ENCODE data around the gene STX19. TPM values are rescaled to one million over a fixed set of nuclear protein-coding genes. Genes with fewer than 3 reads are reported as not detected.

STX19 gene
- total and polyA plus RNA-seq, 2 of the 13 experiments (the other 11 are each of a cell fraction or from before 2014, with no cell fraction given), result not detected

DNA sequence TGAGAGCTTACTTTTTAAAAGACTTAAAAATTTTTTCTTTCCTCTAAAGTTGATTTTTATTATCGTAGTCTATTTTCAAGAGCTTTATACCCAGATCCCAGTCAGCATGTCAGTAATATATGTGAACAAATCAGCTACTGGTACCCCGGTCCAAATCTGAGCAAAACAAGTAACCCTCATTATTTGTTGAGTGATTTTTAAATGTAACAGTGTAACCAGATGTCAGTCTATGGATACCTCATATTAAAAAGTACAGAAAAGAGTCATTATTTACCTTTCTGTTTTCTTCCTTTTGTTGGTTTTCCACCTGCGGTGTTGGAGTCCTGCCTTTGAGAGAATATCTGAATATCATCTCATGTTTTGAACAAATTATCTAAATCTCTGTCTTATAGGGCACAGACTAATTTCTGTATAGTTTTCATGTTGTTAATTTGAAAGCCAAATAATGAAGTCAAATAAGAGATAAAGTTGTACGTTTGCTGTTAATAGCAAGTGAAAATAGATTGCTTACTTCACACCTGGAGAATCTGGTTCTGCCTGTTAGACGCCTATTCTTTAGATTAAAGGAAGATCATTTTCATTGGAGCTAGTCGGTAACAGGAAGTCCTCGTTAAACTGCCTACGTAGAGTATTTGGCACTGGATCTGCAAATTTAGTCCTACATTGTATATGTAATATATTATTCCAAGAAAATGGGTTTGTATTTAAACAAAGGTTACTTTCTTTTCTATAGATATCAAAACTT, at the start of gene STX19 (continued):
- TF ChIP-seq, protein P1, sequence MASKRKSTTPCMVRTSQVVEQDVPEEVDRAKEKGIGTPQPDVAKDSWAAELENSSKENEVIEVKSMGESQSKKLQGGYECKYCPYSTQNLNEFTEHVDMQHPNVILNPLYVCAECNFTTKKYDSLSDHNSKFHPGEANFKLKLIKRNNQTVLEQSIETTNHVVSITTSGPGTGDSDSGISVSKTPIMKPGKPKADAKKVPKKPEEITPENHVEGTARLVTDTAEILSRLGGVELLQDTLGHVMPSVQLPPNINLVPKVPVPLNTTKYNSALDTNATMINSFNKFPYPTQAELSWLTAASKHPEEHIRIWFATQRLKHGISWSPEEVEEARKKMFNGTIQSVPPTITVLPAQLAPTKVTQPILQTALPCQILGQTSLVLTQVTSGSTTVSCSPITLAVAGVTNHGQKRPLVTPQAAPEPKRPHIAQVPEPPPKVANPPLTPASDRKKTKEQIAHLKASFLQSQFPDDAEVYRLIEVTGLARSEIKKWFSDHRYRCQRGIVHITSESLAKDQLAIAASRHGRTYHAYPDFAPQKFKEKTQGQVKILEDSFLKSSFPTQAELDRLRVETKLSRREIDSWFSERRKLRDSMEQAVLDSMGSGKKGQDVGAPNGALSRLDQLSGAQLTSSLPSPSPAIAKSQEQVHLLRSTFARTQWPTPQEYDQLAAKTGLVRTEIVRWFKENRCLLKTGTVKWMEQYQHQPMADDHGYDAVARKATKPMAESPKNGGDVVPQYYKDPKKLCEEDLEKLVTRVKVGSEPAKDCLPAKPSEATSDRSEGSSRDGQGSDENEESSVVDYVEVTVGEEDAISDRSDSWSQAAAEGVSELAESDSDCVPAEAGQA (IDR thresholded peaks at IDR 0.05; ENCODE audit: low read depth), result no peak
- TF ChIP-seq, protein P1 (CRISPR knock-in tag; IDR thresholded peaks at IDR 0.05; ENCODE audit: borderline replicate concordance), result no peak
- TF ChIP-seq, protein P2, sequence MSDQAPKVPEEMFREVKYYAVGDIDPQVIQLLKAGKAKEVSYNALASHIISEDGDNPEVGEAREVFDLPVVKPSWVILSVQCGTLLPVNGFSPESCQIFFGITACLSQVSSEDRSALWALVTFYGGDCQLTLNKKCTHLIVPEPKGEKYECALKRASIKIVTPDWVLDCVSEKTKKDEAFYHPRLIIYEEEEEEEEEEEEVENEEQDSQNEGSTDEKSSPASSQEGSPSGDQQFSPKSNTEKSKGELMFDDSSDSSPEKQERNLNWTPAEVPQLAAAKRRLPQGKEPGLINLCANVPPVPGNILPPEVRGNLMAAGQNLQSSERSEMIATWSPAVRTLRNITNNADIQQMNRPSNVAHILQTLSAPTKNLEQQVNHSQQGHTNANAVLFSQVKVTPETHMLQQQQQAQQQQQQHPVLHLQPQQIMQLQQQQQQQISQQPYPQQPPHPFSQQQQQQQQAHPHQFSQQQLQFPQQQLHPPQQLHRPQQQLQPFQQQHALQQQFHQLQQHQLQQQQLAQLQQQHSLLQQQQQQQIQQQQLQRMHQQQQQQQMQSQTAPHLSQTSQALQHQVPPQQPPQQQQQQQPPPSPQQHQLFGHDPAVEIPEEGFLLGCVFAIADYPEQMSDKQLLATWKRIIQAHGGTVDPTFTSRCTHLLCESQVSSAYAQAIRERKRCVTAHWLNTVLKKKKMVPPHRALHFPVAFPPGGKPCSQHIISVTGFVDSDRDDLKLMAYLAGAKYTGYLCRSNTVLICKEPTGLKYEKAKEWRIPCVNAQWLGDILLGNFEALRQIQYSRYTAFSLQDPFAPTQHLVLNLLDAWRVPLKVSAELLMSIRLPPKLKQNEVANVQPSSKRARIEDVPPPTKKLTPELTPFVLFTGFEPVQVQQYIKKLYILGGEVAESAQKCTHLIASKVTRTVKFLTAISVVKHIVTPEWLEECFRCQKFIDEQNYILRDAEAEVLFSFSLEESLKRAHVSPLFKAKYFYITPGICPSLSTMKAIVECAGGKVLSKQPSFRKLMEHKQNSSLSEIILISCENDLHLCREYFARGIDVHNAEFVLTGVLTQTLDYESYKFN (CRISPR knock-in tag; conservative IDR thresholded peaks at IDR 0.05), result no peak
- TF ChIP-seq ZBTB38 (CRISPR knock-in tag; IDR thresholded peaks at IDR 0.05), result no peak
